Stimulated activated CD8-positive, alpha-beta memory T cell treated with anti-CD3 and anti-CD28 coated beads, Interleukin-12 subunit alpha, Interleukin-12 subunit beta, amount 100 ng/mL, for 24 hours (primary cell): ENCODE data around the gene PRKCE.

Source experiments
- DNase-seq: peaks from one replicate; pipeline ENCODE4 v3.0.0-alpha.2; 2020; ENCODE audit errors: extremely low read depth

Gene PRKCE

DNA sequence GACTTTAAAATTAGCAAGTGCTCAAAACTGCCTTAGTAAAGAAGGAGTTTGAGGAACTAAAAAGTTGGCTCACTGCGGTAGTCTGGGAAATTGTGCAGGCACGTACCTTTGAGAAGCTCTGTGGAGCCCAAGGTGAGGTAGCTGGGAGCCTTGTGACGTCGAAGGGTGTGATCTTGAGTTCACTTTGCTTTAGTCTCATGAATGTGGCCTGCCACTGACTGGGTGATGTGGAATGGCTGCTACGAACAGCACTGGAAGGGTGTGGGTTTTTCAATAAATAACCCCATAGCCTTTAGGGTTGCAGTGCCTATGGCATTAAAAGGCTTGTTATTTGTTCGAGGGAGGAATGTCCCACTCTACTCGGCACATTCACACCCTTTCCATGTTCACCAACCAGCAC lies 312.3 kb downstream of the PRKCE start:
- no peak for DNase-seq

GRCh38 chr2:45964223-45964841 lies 312.9 kb downstream of the PRKCE start:
- DNase-seq: no peak

DNA sequence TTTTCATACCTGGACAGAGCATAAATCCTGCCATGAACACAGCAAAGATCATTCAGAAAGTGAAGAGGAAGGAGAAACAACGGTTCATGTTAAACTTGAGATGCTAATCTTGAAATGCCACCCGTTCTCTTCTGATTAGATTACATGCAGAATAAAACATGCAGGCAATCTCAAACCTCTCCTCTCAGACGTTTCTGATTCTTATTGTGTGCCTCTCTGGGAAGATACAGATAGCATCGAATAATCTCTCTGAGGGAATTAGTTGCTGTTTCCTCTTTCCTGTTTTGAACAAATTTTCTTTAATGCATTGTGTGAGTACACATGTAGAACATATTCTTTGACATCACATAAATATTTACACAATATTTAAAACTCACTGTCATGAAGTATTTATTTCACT lies 313.4 kb downstream of the PRKCE start:
- DNase-seq: no peak

DNA sequence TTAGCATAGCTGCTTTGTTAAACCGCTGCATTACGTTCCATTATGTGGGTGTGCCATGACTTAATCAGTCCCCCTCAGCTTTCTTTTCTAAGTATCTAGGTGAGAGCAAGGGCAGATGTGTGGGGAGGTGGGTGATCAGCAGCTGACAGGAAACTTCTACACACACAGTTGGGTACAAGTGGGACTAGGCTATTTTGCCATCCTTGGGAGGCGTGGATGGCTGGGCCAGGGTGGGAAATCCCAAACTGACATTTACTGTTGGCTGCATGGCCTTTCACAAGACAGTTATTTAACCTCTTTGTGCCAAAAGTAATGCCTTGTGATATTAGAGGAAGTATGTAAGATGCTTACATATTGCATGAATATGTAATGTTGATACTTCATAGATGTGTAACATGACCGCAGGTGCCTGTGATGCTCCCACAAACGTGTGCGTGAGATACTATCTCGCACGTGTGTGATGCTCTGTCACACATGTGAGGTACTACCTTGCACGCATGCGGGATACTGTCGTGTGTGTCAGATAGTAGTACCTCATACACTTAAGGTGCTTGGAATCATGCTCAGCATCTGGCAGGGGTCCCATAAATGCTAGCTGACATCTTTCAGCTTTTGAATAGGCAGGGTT lies 314.5 kb downstream of the PRKCE start:
- DNase-seq: no peak

- no peak for DNase-seq
These were observed 317.6 kb downstream of the PRKCE start for GRCh38 chr2:45968946-45969584.

DNA sequence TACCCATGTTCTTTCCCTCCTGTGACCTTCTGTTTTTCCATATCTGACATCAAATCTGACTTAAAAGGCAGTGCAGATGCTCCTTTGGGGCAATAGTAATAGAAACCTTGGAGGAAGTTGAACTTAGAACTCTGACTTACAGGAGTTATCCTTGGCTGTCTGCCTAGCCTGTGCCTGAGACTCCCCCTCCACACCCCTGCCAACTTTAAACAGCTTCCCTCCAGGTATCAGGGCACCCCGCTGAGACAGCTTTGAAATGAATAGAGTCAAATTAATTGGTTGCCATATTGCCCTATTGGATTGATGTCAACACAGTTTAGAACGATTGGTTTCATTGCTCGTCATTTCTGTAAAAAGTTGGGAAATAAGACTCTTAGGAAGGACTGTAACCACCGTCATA lies 322.0 kb downstream of the PRKCE start:
- no peak for DNase-seq

DNA sequence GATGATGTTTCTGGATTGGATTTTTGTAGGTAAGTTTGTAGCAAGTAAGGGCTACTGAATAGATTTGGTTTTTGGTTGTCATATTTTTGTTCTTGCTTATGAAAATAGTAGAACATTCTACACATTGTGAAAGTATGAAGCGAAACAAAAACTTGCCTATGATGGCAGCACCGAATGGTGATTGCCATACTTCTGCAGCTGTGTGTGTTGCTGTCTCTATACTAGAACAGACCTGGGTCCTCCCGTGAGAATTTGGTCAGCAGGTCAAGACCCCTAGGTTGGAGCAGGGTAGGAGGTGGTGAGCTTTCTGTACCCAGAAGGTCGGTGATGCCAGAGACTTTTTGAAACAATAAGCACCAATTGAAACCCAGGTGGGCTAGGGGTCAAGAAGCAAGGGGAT lies 322.6 kb downstream of the PRKCE start:
- no peak for DNase-seq

DNA sequence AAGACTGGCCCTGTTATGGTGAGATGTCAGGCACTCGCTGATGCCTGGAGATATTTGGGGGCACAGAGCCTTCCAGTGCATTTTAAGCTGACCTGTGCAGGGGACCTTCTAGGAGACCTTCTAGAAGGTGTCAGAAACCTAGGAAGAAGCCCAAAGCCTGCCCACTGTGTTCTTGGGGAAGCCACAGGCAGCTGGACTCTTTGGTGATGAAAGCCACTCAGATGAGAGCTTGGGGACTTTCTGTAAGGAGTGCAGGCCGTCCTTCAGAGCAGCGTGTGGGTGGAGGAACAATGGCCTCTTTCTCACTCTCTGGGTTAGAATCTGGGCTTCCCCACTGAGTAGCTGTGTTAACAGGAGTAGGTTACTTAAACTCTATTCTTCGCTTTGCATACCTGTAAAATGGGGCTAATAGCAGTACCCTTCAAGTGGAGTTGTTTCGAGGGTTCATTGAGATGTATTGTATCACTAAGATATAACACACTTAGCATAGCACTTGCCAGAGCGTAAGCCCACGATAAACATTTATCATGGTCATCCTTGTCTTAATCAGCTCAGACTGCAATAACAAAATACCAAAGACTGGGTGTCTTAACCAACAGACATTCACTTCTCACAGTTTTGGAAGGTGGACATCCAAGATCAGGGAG lies 323.4 kb downstream of the PRKCE start:
- DNase-seq: no peak

- DNase-seq: no peak
These were observed 324.5 kb downstream of the PRKCE start for GRCh38 chr2:45975752-45976517.

- DNase-seq: no peak
These were observed 326.9 kb downstream of the PRKCE start for GRCh38 chr2:45978302-45978859.

DNA sequence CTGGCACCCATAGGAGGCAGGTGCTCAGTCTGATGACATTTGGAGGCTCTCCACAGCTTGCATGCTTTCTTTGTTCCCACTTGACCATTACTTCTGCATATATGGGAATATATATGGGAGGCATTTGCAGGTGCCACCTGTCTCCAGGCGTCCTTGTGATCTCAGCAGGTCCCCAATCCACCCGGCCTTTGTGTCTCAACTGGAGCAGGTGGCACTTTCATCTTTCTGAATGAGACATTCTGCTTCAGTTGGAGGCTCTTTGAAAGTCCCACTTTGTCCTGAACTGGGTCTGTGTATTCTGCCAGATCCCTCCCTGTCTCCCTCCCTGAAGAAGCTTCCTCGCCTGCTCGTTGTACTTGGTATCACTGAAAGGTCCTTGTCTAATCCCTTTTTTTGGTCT lies 327.6 kb downstream of the PRKCE start:
- DNase-seq: no peak

- no peak for DNase-seq
These were observed 328.8 kb downstream of the PRKCE start for GRCh38 chr2:45980161-45980865.

DNA sequence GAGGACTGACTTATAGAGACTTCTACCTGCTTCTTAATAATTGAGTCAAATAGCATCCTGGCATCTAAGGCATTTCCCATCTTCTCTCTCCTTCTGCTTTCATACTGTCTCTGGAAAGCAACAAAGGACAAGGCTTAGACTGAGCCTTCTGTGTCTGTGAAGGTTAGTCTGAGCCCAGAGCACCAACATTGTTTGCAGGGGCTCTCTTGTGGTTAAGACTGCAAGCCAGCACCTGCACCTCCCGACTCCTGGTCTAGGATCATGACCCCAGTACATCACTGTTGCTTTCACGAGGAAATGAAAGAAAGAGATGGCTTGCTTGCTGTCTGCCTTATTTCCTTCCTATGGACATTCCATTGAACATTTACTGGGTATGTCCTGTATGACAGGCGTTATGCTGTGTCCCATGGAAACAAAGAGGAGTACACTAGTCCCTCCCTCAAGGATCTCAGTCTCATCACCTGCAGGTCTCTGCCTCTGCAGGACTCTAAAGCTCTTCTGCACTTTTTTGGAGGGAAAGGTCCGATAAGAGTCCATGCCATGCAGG lies 330.0 kb downstream of the PRKCE start:
- no peak for DNase-seq

DNA sequence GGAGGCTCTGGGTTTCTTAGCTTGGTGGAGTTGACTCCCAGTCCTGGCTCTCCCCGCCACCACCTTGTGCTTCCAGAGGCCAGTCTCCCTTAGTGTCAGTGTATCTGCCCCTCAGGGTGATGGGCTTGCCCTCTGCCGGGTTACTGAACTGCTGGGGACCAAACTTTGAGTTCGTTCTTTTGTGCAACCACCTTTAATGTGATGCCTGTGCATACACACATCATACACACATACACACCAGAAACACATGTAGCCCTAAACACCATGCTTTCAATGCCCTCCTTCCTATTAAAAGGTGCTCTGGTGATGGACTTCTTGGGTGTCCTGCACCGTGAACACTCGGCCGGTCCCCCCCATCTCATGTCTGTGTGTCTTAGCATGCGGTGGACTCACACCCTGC lies 330.6 kb downstream of the PRKCE start:
- DNase-seq: no peak

DNA sequence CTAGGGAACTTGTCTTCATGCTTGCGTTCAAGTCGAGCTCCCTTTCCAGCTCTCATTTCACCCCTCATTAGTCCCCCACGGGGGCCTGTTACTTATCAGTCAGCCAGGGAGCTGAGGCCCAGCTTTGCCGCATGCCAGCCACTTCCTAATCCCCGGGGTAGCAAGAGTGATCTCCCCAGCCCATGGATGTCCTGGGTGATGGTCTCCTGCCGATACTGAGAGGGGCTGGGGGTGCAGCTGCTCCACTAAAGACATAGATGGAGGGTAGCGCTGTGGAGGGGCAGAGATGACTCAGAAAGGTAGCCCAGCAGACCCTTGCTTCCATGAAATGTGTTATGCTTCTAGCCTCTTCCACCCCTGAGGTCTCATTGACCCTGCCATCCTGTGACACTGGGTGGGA lies 331.7 kb downstream of the PRKCE start:
- DNase-seq: no peak

DNA sequence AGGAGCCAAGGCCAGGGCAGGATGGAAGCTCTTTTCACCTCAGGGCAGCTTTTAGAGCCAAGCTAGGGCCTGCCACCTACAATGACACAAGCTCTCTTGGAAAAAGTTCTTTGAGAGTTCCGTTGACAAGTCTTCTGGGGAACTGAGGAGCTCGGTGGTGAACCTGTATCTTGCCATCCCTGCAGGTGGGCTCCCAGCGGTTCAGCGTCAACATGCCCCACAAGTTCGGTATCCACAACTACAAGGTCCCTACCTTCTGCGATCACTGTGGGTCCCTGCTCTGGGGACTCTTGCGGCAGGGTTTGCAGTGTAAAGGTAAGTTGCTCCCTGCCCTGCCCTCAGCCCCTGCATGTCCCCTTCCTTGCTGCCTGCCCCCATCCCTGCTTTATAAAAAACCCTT lies 332.9 kb downstream of the PRKCE start:
- DNase-seq: no peak

GRCh38 chr2:45984896-45985473 lies 333.5 kb downstream of the PRKCE start:
- DNase-seq: no peak

DNA sequence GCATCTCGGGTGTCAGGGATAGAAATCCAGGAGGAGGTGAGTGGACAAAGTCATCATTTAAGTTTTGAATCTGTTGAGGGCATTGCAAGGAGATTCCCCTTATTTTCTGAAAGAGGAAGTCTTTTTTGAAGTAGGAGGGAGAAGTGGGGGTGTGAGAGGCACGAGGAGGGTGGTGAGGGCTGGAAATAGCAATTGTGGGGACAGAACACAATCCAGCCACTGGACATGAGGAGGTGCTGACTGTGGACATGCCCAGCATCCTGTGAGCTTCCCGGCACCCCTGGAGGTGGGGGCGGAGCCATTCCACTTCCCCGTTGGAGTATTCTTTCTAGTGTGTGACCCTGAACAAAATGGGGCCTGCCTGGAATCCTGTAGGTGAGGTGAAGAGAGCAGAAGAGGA lies 335.0 kb downstream of the PRKCE start:
- no peak for DNase-seq

- no peak for DNase-seq
These were observed 336.4 kb downstream of the PRKCE start for GRCh38 chr2:45987856-45988255.

DNA sequence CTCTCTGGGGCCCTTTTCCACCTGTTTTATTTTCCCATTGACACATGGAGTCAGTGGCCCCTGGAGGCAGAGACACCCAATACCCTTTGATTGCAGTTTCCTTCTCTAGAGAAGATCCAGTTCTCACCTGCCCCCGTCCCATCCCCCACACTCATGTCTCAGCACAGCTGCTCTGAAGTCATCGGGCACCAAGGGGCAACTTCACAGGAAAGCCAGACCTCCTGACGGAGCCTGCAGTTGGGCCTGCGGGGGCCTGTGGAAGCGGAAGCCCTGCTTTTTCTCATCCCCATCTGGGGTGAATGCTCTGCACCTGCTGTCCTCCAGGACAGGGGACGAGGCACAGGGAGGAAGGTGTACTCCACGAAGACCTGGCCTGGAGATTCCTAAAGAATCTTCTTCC lies 337.4 kb downstream of the PRKCE start:
- no peak for DNase-seq

- no peak for DNase-seq
These were observed 338.7 kb downstream of the PRKCE start for GRCh38 chr2:45990131-45990530.
